Left lobe of liver (tissue), 2 donors: ENCODE data around the gene NPIPA8. TPM values are rescaled to one million over a fixed set of nuclear protein-coding genes. Genes with fewer than 3 reads are reported as not detected.
"Not testable (repeated sequence)": the region's sequence is repeated elsewhere in the genome, so short reads cannot be mapped to it uniquely, and the experiment has no call there.

Experiments
- ATAC-seq: fragments of 200-7000 bp; cut with Tn5 transposase; one replicate; pipeline ENCODE4 v1.9.1; 2020; ENCODE audit warnings: mild to moderate bottlenecking, moderate library complexity
- DNase-seq: peaks from one replicate; pipeline ENCODE4 v3.0.0-alpha.2; 2020; ENCODE audit warnings: low spot score
- total RNA-seq: library from RNA; stranded (reverse); gene quantifications from one replicate; pipeline ENCODE4 v1.2.1, GENCODE V29; 2021
- donor health status: DM: no; HTN: no; CAD: no; lungs with moderate emphysema.
- donor health status: DM: no; HTN: yes; CAD: no.

The NPIPA8 gene
- total RNA-seq, 1 donor from 2014 or later: 0.35 TPM

GRCh38 chr16:18286342-18286741, 50.2 kb downstream of the NPIPA8 start:
- ATAC-seq, DNase-seq: not testable (repeated sequence)

- not testable (repeated sequence) for ATAC-seq, DNase-seq
Measured at GRCh38 chr16:18280319-18280718, 56.2 kb downstream of the NPIPA8 start.

DNA sequence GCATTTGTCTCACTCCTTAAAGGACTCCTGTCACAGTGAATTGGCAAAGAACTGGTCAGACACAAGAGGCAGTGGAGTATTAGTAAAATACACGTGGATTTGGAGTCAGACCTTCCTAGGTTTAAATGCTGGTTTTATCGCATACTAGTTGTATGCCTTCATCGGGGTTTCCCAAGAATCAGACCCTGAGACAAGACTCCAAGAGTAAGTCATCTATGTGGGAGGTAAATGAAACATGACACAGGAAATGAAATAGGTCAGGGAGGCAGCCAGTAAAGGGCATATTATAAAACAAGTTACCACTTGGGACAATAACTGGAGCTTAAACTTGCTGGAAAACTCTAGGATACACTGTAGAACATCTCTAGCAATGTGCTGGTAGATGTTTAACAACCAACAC, 59.8 kb downstream of the NPIPA8 start:
- not testable (repeated sequence) for DNase-seq, ATAC-seq

- not testable (repeated sequence) for DNase-seq, ATAC-seq
Measured at GRCh38 chr16:18270171-18270570, 66.4 kb downstream of the NPIPA8 start.

Other genes starting within 250 kb of the NPIPA8 start
- gene NOMO2, start 225.4 kb upstream of the NPIPA8 start, total RNA-seq: 53.3 TPM